ENCODE data around the gene TMEM183A. TPM values are rescaled to one million over a fixed set of nuclear protein-coding genes. Genes with fewer than 3 reads are reported as not detected.

TMEM183A gene
- total RNA-seq, 6 experiments from 2014 or later = 21.4 to 38.1 (median 31.0) TPM

DNA sequence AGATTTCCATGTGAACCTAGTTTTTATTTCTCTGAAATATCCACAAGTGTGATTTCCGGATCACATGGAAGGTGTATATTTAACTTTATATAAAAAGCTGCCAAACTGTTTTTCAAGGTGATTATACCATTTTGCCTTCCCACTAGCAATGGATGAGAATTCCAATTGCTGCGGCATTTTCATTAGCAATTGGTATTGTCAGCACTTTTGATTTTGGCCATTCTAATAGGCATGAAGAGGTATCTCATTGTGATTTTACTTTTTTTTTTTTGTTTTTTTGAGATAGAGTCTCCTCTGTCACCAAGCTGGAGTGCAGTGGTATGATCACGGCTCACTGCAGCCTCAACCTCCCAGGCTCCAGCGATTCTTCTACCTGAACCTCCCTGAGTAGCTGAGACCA is 35.1 kb upstream of the TMEM183A start:
- no peak for TF ChIP-seq POLR2A (IDR thresholded peaks at IDR 0.05)
- TF ChIP-seq, protein P1, sequence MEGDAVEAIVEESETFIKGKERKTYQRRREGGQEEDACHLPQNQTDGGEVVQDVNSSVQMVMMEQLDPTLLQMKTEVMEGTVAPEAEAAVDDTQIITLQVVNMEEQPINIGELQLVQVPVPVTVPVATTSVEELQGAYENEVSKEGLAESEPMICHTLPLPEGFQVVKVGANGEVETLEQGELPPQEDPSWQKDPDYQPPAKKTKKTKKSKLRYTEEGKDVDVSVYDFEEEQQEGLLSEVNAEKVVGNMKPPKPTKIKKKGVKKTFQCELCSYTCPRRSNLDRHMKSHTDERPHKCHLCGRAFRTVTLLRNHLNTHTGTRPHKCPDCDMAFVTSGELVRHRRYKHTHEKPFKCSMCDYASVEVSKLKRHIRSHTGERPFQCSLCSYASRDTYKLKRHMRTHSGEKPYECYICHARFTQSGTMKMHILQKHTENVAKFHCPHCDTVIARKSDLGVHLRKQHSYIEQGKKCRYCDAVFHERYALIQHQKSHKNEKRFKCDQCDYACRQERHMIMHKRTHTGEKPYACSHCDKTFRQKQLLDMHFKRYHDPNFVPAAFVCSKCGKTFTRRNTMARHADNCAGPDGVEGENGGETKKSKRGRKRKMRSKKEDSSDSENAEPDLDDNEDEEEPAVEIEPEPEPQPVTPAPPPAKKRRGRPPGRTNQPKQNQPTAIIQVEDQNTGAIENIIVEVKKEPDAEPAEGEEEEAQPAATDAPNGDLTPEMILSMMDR (IDR thresholded peaks at IDR 0.05) = no peak
- no peak overlapping the region for H3K4me3 ChIP-seq
- H3K4me1 ChIP-seq = peaks cover 0 to 8% (median 2%) of the 10 kb centered on the region in 4 donors
- intact Hi-C loops (cut with DNase I) = no loop called here
- ATAC-seq (no peak), DNase-seq (no peak)
- WGBS (ENCODE audit: insufficient coverage, low coverage, low lambda C conversion rate, missing lambda C conversion rate) = 67% methylated on average over 4 of the region's 4 CpGs
- H3K9me3 ChIP-seq = no peaks in the 10 kb centered on the region
- H3K36me3 ChIP-seq = no peaks in the 10 kb centered on the region
- H3K27ac ChIP-seq = no peak overlapping the region
- no peaks in the 10 kb centered on the region for H3K27me3 ChIP-seq

- Histone ChIP-seq H3K4me3 (no peak overlapping the region), H3K4me1 (no peaks in the 10 kb centered on the region), H3K27me3 (no peaks in the 10 kb centered on the region), H3K9me3 (no peaks in the 10 kb centered on the region), H3K27ac (no peak overlapping the region), H3K36me3 (no peaks in the 10 kb centered on the region)
- intact Hi-C loops (cut with DNase I) = no loop called here
- WGBS (ENCODE audit: insufficient coverage, low coverage, low lambda C conversion rate, missing lambda C conversion rate) = 78% methylated on average over 2 of the region's 3 CpGs
- ATAC-seq (no peak), DNase-seq (no peak)
- TF ChIP-seq, protein P1 (IDR thresholded peaks at IDR 0.05) = no peak
- TF ChIP-seq POLR2A (IDR thresholded peaks at IDR 0.05) = no peak
Observed at GRCh38 chr1:202974856-202975255, 32.3 kb upstream of the TMEM183A start.

DNA sequence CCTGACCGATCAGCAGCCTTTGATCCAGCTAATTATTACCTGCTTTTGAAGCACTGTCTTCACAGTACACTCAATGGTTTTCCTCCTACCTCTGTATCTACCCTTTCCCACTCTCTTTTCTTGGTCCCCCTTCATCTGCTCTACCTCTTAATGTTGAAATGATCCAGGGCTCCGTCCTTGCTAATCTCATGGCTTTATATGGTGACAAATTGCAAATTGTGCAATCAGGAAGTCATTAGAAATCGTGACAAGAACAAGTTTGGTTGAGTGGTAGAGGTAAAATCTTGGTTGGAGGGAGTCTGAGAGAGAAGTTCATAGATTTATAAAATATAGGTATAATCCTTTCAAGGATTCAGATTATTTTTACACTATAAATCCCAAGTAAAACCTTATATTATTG is 30.5 kb upstream of the TMEM183A start:
- no peak for TF ChIP-seq POLR2A (IDR thresholded peaks at IDR 0.05)
- TF ChIP-seq, protein P1 (IDR thresholded peaks at IDR 0.05) = no peak
- DNase-seq (no peak), ATAC-seq (no peak)
- no peak overlapping the region for H3K4me3 ChIP-seq
- no peaks in the 10 kb centered on the region for H3K36me3 ChIP-seq
- H3K27me3 ChIP-seq = no peaks in the 10 kb centered on the region
- 27% methylated on average over 3 of the region's 3 CpGs for WGBS (ENCODE audit: insufficient coverage, low coverage, low lambda C conversion rate, missing lambda C conversion rate)
- H3K4me1 ChIP-seq = no peaks in the 10 kb centered on the region
- intact Hi-C loops (cut with DNase I) = no loop called here
- no peaks in the 10 kb centered on the region for H3K9me3 ChIP-seq
- no peak overlapping the region for H3K27ac ChIP-seq

DNA sequence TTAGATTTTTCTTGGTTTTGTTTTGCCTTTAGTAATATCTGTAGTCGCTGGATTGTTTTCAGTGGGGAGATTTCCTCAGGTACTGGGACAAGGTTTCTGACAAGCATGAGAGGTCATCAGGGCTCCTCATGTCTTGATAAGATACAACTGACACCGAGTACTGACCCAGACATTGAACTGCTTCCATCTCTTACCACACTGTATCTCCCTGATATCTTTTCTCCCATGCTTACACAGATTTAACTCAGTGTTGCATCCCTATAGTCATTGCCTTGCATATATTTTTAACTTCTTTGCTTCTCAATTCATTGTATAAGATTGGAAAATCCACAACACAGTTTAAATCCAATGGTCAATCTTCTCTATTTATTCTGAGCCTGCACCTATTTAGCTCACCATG is 27.7 kb upstream of the TMEM183A start:
- Histone ChIP-seq H3K9me3 (no peaks in the 10 kb centered on the region), H3K27ac (no peak overlapping the region), H3K36me3 (no peaks in the 10 kb centered on the region), H3K27me3 (no peaks in the 10 kb centered on the region), H3K4me1 (no peaks in the 10 kb centered on the region), H3K4me3 (no peak overlapping the region)
- no peak for DNase-seq
- no peak for ATAC-seq
- TF ChIP-seq POLR2A (IDR thresholded peaks at IDR 0.05) = no peak
- TF ChIP-seq, protein P1 (IDR thresholded peaks at IDR 0.05) = no peak
- 51% methylated on average over 2 of the region's 2 CpGs for WGBS (ENCODE audit: insufficient coverage, low coverage, low lambda C conversion rate, missing lambda C conversion rate)
- intact Hi-C loops (cut with DNase I) = no loop called here

DNA sequence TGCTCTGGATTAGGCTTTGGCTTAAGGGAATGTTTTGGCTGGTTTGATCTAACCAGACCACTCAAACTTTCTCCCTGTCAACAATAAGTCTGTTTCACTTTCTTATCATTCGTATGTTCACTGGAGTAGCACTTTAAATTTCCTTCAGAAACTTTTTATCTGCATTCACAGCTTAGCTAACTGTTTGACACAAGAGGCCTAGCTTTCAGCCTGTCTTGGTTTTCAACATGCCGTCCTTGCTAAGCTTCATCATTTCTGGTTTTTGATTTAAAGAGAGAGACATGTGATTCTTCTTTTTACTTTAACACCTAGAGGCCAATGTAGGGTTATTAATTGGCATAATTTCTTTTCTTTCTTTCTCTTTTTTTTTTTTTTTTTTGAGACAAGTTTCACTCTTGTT is 25.2 kb upstream of the TMEM183A start:
- WGBS (ENCODE audit: insufficient coverage, low coverage, low lambda C conversion rate, missing lambda C conversion rate) = 68% methylated on average over 2 of the region's 2 CpGs
- ATAC-seq = no peak
- DNase-seq = no peak
- TF ChIP-seq POLR2A (IDR thresholded peaks at IDR 0.05) = no peak
- TF ChIP-seq, protein P1 (IDR thresholded peaks at IDR 0.05) = no peak
- no peak overlapping the region for H3K4me3 ChIP-seq
- intact Hi-C loops (cut with DNase I) = no loop called here
- H3K4me1 ChIP-seq = no peaks in the 10 kb centered on the region
- H3K9me3 ChIP-seq = no peaks in the 10 kb centered on the region
- no peak overlapping the region for H3K27ac ChIP-seq
- H3K36me3 ChIP-seq = no peaks in the 10 kb centered on the region
- H3K27me3 ChIP-seq = no peaks in the 10 kb centered on the region
